Fibroblast of mammary gland (primary cell): ENCODE data around the gene PCGF3.

Experiments
- DNase-seq: peaks from one replicate; pipeline ENCODE4 v3.0.0-alpha.2; 2010; ENCODE audit warnings: low read depth
- H3K4me3 ChIP-seq: 2 replicates; pipeline ENCODE4 v1.5.1; 2011; ENCODE audit warnings: low read depth, mild to moderate bottlenecking, low read length, moderate library complexity; ENCODE audit not compliant: control insufficient read depth
- TF ChIP-seq, protein P1 (sequence below): conservative IDR thresholded peaks from 2 replicates; pipeline ENCODE4 v1.5.1; 2011; ENCODE audit warnings: low read depth, low read length, inconsistent platforms; ENCODE audit not compliant: control insufficient read depth, insufficient read depth

Gene PCGF3

DNA sequence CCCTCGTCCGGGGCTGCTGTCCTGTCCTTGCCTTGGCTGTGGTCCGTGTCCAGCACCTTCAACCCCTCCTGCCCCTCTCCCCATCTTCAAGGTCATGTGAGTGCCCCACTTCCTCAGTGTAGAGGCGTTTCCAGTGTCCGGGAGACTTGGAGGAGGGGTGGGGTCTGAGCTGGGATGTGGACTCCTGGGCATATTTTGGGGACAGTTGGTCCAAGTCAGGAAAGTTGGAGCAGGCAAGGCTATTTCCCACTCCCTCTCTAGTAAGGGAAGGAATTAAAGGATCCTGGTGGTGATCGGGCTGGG is 3.0 kb downstream of the PCGF3 start:
- DNase-seq: no peak
- H3K4me3 ChIP-seq: peak overlapping the region; percentile 1
- TF ChIP-seq, protein P1, sequence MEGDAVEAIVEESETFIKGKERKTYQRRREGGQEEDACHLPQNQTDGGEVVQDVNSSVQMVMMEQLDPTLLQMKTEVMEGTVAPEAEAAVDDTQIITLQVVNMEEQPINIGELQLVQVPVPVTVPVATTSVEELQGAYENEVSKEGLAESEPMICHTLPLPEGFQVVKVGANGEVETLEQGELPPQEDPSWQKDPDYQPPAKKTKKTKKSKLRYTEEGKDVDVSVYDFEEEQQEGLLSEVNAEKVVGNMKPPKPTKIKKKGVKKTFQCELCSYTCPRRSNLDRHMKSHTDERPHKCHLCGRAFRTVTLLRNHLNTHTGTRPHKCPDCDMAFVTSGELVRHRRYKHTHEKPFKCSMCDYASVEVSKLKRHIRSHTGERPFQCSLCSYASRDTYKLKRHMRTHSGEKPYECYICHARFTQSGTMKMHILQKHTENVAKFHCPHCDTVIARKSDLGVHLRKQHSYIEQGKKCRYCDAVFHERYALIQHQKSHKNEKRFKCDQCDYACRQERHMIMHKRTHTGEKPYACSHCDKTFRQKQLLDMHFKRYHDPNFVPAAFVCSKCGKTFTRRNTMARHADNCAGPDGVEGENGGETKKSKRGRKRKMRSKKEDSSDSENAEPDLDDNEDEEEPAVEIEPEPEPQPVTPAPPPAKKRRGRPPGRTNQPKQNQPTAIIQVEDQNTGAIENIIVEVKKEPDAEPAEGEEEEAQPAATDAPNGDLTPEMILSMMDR: no peak

DNA sequence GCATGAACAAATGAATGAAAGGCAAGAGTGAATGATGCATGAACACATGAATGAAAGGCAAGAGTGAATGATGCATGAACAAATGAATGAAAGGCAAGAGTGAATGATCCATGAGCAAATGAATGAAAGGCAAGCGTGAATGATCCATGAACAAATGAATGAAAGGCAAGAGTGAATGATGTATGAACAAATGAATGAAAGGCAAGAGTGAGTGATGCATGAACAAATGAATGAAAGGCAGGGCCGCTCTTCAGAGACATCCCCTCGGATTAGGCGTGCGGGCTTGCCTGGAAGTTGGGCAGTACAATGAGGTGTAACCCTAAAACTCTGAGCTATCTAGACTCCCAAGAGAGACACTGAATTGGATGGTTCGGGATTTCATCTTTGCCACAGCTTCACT is 3.7 kb downstream of the PCGF3 start:
- H3K4me3 ChIP-seq: no peak overlapping the region
- TF ChIP-seq, protein P1: no peak
- no peak for DNase-seq

DNA sequence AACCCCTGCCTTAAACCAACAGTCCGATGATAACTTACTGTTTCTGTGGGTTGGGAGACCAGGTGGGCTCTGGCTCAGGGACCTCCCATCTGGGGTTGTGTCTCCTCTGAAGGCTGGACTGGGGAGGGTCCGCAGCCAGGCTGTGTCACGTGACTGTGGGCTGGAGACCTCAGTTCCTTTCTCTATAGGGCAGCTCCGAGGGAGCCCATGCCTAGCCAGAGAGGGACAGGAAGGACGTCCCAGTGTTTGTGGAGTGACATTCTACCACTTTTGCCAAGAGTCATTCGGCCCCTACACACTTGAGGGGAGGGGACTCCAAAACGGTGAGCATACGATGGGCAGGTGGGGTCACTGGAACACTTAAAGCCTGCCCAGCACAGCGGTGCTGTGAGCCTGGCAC is 4.5 kb downstream of the PCGF3 start:
- no peak overlapping the region for H3K4me3 ChIP-seq
- DNase-seq: no peak
- TF ChIP-seq, protein P1: no peak

DNA sequence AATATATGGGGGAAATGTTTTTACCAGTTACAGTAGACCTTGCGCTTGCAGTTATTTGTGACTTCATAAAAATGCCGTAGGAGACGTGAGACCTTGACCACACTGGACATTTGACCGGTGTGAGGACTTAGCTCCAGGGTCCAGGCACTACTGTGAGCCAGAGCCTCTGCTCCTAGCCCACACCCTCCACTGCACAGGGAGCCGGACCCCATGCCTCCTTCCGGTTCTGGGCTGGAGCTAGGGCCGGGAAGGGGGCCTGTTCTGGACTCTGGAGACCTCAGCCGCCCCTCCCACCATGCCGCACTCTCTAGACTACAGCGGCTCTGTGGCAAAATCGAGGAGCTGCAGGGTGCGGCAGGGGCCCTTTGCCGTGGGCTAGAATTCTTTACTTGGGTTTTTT is 5.3 kb downstream of the PCGF3 start:
- DNase-seq: no peak
- TF ChIP-seq, protein P1: no peak
- H3K4me3 ChIP-seq: no peak overlapping the region

DNA sequence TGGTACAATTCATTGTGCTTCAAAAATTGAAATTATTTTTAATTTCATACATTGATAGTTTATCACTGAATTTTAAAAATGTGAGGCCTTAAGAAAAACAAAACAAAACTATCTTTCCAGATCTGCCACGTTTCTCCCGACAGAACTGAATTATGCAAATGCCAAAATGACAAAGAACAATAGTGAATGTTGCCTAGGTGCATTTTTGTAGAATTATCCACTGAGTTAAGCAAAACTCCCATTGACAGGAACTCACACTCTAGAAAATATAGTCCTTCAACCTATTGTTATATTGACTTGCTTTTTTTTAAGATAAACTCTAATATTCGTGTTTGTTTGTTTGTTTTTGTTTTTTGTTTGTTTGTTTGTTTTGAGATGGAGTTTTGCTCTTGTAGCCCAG is 6.5 kb downstream of the PCGF3 start:
- TF ChIP-seq, protein P1: no peak

DNA sequence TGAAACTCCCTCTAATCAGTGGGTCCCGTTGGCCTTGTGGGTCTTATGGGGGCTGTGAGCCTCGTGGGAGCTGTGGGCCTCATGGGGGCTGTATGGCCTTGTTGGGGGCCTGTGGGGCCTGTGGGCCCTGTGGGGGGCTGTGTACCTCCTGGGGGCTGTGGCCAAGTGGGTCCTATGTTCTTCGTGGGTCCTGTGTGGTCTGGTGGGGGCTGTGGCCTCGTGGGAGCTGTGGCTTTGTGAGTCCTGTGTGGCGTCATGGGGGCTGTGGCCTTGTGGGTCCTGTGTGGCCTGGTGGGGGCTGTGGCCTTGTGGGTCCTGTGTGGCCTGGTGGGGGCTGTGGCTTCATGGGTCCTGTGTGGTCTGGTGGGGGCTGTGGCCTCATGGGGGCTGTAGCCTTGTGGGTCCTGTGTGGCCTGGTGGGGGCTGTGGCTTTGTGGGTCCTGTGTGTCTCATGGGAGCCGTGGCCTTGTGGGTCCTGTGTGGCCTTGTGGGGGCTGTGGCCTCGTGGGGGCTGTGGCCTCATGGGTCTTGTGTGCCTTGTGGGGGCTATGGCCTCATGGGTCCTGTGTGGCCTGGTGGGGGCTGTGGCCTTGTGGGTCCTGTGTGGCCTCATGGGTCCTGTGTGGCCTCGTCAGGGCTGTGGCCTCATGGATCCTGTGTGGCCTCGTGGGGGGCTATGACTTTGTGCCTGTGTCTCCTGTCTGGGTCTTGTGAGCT is 7.4 kb downstream of the PCGF3 start:
- no peak for DNase-seq
- no peak overlapping the region for H3K4me3 ChIP-seq
- TF ChIP-seq, protein P1: no peak

More for the DNA sequence above, 6.5 kb downstream of the PCGF3 start:
- DNase-seq: no peak
- H3K4me3 ChIP-seq: no peak overlapping the region

DNA sequence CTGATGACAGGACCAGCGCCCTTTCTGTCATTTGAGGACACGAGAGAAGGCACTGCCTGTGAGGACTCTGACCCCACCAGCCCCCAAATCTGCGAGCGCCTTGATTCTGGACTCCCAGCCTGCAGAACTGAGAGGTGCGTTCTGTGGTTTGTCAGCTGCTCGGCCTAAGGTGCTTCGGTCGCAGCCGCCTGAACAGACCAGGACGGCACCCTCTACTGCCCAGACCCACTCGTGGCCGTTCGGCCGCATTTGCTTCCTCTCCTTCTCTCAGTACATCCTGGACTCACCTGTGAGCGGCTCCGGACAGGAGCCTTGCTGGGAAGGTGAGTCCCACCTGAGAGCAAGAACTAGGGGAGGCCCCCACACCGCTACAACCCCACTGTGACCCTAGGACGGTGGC is 8.5 kb downstream of the PCGF3 start:
- no peak for DNase-seq
- TF ChIP-seq, protein P1: no peak
- H3K4me3 ChIP-seq: no peak overlapping the region
